GM19397 (cell line): Measurements from ENCODE around the gene EHBP1L1.

Experiments
- ATAC-seq: cut with Tn5 transposase; IDR thresholded peaks from one replicate; pipeline ENCODE4 v1.9.1; 2021; ENCODE audit warnings: mild to moderate bottlenecking, moderate library complexity; ENCODE audit not compliant: unreplicated experiment

Gene EHBP1L1

DNA sequence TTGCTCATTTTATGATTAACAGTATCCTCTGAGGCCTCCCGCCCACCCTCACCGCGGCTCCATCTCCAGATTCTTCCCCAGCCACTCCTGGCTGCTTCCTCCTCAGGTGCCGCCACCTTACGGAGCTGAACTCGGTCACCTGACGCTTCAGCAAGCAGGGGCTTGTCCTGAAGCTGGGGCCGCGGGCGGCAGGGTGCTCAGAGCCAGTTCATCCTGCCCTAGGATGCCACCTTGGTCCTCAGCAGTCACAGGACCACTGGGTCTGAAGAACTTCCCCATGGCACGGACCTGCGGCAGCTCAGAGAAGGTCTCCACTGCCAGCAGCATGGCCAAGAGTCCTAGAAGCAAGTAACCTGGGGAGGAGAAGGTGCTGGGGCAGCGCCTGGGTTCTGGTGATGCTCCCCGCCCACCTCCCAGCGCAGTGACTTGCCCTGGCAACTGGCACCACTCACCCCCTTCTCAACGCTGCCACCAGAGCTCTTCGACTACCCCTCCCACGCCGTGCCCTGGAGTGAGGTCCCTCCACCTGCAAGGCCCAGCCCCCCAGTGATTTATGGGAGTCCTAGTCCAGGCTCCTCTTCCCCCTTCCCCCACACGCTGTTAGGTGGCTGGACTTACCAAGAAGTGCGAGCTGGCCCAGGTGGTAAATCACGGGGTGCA, 17.1 kb downstream of the EHBP1L1 start:
- ATAC-seq, result no peak

DNA sequence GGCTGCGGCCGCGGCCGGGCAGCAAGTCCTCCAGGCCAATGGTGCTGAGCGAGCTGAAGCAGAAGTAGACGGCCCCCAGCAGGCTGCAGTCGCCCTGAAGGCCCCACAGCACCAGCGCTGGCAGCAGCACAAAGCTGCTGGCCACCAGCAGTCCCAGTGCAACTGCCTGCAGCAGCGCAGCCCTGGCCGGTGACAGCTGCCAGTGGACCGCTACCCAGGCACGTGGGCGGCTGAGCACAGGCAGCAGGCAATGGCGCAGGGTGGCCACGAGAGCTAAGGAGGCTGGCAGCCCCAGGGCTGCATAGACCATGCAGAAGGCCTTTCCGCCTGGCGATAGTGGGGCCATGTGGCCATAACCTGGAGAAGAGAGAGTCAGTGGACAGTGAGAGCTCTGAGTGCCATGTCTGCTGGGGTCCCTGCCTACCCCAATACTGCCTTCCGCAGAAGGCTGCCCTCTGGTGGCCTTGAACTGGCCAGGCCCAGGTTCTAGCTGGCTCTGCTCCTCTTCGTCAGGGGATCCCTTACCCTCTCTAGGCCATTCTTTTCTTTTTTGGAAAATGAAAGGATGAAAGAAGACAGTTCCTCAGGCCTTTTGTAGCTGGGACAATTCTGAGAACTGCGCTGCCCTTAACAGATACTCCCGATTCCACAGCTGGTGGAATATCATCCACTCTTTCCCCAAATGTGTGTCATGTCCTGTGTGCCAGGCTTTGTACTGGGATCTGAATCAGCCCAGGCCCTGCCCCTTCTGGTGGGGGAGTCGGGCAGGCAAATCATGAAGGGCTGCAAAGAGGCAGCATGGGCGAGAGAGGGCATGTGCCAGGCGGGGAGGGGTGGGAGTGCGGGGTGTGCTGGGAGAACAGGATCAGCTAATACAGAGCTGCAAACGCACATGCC, 17.9 kb downstream of the EHBP1L1 start:
- no peak for ATAC-seq

DNA sequence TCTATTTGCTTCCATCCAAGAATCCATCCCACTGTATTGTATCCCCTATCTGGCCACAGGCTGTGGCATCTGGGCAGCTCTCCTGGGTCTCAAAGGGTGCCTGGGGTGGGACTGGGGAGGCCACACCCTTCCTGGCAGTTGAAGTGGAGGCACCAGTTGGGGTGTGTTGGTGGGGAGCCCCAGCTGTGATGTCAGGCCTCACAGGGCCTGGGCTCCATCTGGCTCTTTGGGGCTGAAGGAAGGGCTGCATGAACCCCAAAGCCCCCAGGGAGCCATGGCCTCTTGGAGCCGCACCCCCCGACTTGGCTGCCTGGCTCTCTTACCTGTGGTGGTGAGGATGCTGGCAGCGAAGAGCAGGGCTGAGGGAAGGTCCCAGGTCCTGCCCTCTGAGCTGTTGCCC, 19.3 kb downstream of the EHBP1L1 start:
- ATAC-seq, result no peak

- ATAC-seq, result no peak
Measured at GRCh38 chr11:65595543-65596281, 19.9 kb downstream of the EHBP1L1 start, which contains the start of gene KCNK7. Gene KCNK7 (minus strand): TSS chr11:65595800. CDS start chr11:65595772, 28 bp downstream.

DNA sequence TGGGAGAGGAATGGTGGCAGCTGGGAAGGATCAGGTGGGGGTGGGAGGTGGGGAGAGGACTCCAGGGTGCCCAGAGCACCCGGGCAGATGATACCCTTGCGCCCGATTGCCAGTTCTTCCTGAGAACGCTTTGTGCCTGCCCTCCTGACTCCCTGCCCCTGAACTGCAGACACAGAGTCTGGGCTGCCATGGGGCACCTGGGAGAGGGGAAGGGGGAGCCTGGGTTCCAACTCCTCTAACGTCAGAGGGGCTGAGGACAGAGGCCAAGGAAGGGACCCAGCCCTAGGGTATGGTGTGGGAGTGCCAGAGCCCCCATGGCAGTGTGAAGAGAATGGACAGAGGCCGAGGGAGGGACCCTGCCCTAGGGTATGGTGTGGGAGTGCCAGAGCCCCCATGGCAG, 20.7 kb downstream of the EHBP1L1 start:
- ATAC-seq, result no peak

- ATAC-seq, result no peak
Measured at GRCh38 chr11:65598258-65598699, 22.4 kb downstream of the EHBP1L1 start.

DNA sequence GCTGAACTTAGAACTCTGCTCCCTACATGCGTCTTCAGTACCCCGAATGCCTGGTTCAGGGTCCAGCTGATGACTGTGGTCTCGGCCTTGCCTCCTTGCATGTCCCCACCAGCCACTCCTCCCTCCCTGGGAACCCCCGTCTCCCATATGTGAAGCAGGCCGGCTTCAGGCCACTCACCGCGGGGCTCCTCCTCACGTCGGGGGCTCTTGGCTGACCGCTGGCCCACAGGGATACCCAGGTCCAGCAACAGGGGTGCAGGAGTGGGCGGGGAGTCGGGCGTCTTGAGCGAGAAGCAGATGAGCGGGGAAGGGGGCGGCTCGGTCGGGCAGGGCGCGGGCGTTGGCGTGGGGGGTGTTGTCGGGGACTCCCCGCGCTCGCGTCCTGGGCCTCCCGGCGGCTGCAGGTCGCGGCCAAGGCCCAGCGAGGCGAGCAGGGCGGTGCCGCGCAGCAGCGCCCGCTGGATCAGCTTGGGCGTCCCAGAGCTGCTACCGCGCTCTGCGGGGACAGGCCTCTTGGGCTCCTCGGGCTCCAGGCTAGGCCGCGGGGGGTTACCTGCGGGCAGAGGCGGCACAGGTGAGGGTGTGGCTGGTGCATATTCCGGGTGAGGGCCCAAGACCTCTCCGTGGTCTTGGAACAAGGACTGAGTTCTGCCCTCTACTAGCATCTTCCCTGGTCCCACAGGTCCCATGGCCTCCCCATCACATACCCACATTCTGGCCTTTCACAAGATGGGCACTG, 23.5 kb downstream of the EHBP1L1 start:
- ATAC-seq, result no peak

- ATAC-seq, result no peak
Measured at GRCh38 chr11:65599955-65600246, 24.0 kb downstream of the EHBP1L1 start.

DNA sequence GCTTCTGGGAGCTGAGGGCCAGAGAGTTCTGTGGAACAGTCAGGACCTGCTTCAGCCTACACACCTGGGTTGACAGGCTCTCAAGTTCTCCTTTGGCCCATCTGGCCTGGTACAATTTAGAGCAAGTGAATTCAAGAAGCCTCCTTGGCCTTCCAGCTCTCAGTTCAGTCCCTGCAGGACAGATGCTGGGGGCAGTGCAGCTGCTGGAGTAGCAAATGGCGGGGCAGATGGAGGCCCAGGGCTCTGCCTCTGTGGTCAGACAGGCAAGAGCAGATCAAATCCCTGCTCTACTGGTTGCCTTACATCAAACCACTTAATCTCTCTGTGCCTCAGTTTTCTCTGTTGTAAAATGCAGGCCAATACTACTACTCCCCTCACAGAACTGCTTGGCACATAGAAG, 28.4 kb downstream of the EHBP1L1 start:
- no peak for ATAC-seq

DNA sequence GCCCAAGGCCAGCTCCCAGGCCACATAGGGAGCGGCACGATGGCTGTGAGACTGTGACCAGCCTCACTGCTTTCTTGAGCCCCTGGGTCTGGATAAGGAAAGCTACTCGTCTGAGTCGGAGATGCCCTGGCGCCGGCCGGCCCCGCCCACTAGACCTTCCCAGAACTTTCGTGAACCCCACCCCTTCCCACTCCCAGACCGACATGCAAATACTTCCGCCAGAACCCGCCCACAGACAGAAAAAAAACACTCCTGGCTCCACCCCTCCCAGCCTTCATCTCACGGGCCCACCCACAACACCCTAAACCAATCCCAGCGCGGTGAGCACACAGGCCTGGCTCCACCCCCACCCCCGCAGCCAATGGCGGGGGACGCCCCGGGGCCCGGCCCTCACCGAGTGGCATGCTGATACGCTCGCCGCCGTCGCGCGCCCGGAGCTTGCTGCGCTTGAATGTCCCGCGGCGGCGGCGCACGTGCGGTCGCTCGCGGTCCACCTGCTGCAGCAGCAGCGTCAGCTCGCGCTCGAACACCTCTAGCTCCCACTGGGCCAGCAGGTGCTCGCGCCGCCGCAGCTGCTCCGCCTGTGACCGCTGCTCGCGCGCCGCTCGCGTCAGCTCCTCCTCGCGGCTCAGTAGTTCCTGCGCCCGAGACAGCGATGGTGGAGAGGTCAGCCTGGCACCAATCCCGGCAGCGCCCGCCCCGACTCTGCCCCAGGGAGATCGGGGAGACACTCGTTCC, 31.2 kb downstream of the EHBP1L1 start:
- ATAC-seq, result no peak

- ATAC-seq, result no peak
Measured at GRCh38 chr11:65607614-65608426, 32.0 kb downstream of the EHBP1L1 start.

DNA sequence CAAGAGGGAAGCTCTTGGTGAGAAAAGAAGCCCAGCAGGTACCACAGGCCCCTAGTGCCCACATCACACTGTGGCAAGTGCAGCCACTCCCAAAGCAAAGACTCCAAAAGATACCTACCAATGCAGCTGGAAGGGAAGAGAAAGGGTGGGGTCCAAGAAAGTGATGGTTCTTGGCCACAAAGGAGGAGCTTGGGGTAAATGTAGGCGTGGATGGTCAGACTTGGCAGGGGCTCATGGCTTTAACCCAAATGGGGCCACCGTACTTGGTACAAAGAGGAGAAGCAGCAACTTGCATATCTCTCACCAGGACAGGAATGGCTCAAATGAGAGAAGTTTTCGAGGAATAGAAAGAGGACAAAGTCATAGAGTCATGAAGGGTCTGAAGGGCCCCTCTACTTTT, 33.4 kb downstream of the EHBP1L1 start:
- no peak for ATAC-seq

GRCh38 chr11:65609665-65610064, 33.8 kb downstream of the EHBP1L1 start:
- ATAC-seq, result no peak

DNA sequence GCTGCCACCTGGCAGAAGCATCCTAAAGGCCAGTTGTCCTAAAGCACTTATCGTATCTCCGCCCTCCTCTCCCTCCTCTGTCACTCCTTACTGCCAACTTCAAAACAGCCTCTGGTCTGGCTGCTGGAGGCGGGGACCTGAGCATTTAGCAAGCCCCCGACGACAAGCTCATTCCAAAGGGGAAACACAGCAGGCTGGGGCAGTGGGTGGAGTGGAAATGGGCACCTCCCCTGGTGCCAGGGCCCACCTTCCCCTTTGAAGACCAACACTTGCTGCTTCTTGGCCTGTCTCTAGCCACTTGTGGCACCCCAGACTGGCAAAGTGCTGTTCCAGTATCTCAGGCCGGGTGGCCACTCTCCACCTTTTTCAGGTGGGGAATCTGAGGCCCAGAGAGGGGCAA, 34.6 kb downstream of the EHBP1L1 start:
- no peak for ATAC-seq

GRCh38 chr11:65611028-65611757, 35.3 kb downstream of the EHBP1L1 start:
- ATAC-seq, result no peak

DNA sequence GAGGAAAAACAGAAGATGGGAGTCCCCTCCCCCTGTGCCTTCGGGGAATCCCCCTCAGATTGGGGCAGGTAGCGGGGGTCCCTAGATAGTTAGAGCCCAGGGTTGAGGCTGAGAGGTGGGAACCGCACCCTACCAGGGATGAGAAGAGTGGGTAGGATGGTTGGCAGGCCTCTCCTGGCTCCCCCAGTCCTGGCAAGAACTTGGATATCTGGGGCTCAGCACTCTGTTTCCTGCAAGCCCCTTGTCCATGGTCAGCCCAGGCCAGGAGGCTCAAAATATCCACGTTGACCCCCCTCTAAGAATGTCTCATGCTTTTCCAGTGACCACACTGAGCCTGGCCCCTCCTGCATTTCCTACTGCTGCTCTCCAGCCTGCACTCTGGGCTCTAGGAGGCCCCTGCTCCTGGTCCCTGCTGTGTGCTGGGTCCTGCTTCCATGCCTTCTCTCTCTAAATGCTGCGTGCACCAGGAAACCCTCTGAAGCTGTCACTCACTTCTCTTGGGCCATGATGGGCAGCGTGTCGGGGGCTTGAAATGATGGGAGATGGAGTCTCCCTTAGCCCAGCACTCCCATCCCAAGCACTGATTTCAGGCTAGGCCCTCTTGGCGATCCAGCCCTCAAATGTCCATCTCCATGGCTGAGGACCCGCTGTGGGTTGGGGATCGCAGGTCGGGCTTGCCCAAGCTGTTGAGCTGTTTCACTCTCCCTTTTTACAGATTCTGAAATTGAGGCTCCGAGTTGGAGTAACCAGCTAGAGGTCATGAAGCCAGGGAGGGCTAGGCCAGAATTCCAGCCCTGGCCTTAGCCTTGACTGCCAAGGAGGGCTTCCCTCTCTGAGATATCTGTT, 36.1 kb downstream of the EHBP1L1 start:
- ATAC-seq, result no peak

GRCh38 chr11:65612691-65613090, 36.8 kb downstream of the EHBP1L1 start:
- ATAC-seq, result no peak
